ENCODE results near the gene SLC25A34. TPM values are rescaled to one million over a fixed set of nuclear protein-coding genes. Genes with fewer than 3 reads are reported as not detected.

The SLC25A34 gene
- total and polyA plus RNA-seq, 10 of the 15 experiments (the other 5 are each of a cell fraction or from before 2014, with no cell fraction given), result 0.02 to 1.6 (median 0.39) TPM

- TF ChIP-seq CEBPZ (IDR thresholded peaks at IDR 0.05; ENCODE audit: low read depth, low read length), result no peak
- TF ChIP-seq EED (IDR thresholded peaks at IDR 0.05; ENCODE audit: low read depth), result 0 out of 2 replicates have a peak, but pooled peaks have one; percentile 50
- TF ChIP-seq FOXK2 (IDR thresholded peaks at IDR 0.05), result no peak
- peak; percentile 94 for TF ChIP-seq PKNOX1 (IDR thresholded peaks at IDR 0.05)
- TF ChIP-seq ATF3 (IDR thresholded peaks at IDR 0.05; ENCODE audit: borderline replicate concordance, extremely low read depth, low read depth, low read length), result no peak
- no peak for TF ChIP-seq E2F8 (IDR thresholded peaks at IDR 0.05; ENCODE audit: low read depth, partially characterized antibody)
- peak; percentile 36; the same call in 1 of the 2 replicates for TF ChIP-seq IRF4 (IDR thresholded peaks at IDR 0.05; ENCODE audit: low read depth, low read length)
- no peak for TF ChIP-seq ZNF592 (IDR thresholded peaks at IDR 0.05)
- TF ChIP-seq SIX5 (IDR thresholded peaks at IDR 0.05; ENCODE audit: low read depth, low read length, severe bottlenecking), result no peak
- TF ChIP-seq STAT1 (conservative IDR thresholded peaks at IDR 0.05), result no peak
- no peak for TF ChIP-seq RBBP5 (conservative IDR thresholded peaks at IDR 0.05)
- no peak for TF ChIP-seq ZNF384 (IDR thresholded peaks at IDR 0.05; ENCODE audit: borderline replicate concordance, low read depth, low read length)
- no peak for TF ChIP-seq GABPA (IDR thresholded peaks at IDR 0.05; ENCODE audit: low read depth)
- no peak for TF ChIP-seq STAT3 (IDR thresholded peaks at IDR 0.05; ENCODE audit: low read depth, low read length)
Observed at GRCh38 chr1:15788624-15789301, 52.7 kb downstream of the SLC25A34 start (continued).

Measured in GM12878 (cell line).